Stimulated activated CD4-positive, alpha-beta T cell treated with anti-CD3 and anti-CD28 coated beads, Interleukin-1b, Interleukin-23, amount 100 ng/mL, for 1 hour (primary cell): ENCODE results near the gene MYO6.
"Not testable (repeated sequence)": the region's sequence is repeated elsewhere in the genome, so short reads cannot be mapped to it uniquely, and the experiment has no call there.

Experiments
- DNase-seq, 2 donors: peaks; one replicate each; pipeline ENCODE4 v3.0.0-alpha.2; 2020; ENCODE audit warnings: low read depth in 2 of 2

The MYO6 gene

DNA sequence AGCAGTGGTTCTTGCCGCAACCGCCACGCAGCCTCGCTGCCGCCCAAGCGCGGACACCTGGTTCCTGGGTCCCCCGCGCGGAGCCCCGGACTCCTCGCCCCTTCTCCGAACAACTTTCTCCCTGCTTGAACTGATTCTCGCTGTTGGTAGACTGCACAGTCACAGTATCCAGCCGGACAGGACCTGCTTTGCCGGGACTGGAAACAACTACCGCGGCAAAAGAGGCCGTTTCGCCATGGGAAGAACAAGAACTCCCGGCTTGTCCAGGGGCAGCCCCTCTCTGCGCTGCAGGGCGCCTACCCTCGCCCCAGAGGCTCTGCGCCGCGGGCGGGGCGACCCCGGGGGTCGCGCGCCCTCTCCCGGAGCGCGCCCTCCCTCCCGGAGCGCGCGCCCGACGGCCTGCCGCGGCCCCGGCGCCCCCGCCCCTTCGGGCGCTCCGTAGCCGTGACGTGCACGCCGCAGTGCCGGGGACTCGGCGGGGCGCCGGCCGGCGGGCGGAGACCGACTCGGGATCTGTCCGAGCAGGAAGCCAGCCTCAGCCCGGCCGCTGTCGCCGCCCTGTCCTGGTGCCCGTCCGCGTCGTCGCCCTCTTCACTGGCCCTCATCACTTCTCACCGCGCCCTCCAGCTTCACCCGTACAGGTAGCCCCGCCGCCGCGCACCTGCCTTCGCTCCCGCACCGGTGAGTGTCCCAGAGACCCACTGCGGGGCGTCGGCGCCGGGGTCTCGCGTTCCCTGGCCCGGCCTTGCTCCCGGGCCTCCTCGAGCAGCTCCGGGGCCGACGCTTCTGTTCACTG is at the start of gene MYO6:
Gene MYO6, plus strand, starts transcription at position 497 of the 796 bp plus-strand sequence. CDS start 68,309 bp downstream, outside the sequence.
- peak in 1 of 2 donors; percentile 7 for DNase-seq

DNA sequence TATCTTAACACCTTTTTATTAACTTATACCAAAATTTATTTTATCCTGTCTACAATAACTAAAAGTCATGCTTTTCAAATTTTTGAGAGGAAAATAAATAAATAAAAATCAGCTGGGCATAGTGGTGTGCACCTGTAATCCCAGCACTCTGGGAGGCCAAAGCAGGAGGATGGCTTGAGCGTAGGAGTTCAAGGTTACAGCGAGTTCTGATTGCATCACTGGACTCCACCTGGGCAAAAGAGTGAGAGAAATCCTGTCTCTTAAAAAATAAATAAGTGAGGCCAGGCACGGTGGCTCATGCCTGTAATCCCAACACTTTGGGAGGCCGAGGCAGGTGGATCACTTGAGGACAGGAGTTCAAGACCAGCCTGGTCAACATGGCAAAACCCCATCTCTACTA is 40.7 kb upstream of the MYO6 start:
- DNase-seq: not testable (repeated sequence)

DNA sequence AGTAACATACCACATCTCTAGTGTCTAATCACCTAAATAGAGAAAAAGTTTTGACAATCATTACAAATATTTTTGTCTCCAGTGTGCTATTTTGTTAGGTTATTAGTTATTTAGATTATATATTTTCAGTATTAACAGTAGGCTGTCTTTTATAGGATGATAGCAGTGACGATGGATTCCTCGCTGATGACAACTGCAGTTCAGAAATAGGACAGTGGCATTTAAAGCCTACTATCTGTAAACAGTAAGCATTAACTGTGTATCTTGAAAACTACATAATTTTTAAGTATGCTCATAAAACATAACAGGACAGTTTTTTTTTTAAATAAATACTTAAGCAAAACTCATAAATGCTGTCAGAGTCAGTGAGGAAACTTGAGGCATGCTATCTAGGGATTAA is 37.9 kb upstream of the MYO6 start:
- DNase-seq: no peak

DNA sequence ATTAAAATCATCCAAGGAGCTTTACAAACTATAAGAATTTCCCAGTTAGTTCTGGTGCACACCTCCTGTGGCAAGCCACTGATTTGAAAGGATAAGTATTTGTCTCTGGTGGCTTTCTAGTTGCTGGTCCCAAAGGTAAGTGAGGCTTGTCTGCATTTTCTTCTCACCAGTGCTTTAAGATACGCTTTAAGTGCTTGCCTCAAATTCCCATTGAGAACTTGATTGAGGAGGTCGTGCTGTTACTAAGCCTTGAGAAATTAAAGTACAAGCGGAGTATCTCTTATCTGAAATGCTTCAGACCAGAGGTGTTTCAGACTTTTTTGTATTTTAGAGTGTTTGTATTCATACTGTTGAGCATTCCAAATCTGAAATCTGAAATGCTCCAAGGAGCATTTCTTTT is 29.9 kb upstream of the MYO6 start:
- no peak for DNase-seq

DNA sequence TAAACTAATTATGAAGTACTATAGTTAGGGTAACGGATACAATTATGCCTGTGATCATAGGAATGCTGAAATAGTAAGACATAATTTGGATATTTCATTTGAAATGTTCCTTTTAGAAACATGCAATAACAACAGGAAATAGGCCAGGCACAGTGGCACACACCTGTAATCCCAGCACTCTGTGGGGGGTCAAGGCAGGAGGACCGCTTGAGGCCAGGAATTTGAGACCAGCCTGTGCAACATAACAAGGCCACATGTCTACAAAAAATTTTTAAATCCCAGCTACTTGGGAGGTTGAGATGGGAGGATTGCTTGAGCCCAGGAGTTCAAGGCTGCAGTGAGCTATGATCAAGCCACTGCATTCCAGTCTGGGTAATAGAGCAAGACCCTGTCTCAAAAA is 25.7 kb upstream of the MYO6 start:
- DNase-seq: no peak

DNA sequence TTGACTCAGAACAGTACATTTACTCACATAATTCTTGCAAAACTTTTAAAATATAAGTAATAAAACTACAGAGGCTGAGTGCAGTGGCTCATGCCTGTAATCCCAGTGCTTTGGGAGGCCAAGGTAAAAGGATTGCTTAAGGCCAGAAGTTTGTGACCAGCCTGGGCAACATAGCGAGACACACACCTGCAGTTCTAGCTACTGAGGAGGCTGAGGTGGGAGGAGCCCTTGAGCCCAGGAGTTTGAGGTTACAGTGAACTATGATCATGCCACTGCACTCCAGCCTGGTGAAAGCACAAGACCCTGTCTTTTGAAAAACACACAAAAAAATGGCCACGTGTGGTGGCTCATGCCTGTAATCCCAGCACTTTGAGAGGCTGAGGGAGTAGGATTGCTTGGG is 21.8 kb upstream of the MYO6 start:
- DNase-seq: no peak

DNA sequence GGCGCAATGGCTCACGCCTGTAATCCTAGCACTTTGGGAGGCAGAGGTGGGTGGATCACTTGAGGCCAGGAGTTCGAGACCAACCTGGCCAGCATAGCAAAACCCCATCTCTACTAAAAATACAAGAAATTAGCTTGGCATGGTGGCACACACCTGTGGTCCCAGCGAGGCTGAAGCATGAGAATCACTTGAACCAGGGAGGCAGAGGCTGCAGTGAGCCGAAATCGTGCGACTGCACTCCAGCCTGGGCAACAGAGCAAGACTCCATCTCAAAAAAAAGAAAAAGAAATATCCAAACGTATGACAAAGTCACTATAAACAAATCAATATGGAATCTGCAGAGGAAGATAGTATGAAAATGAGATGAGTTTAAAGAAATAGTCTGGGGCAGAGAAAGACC is 18.0 kb upstream of the MYO6 start:
- not testable (repeated sequence) for DNase-seq

DNA sequence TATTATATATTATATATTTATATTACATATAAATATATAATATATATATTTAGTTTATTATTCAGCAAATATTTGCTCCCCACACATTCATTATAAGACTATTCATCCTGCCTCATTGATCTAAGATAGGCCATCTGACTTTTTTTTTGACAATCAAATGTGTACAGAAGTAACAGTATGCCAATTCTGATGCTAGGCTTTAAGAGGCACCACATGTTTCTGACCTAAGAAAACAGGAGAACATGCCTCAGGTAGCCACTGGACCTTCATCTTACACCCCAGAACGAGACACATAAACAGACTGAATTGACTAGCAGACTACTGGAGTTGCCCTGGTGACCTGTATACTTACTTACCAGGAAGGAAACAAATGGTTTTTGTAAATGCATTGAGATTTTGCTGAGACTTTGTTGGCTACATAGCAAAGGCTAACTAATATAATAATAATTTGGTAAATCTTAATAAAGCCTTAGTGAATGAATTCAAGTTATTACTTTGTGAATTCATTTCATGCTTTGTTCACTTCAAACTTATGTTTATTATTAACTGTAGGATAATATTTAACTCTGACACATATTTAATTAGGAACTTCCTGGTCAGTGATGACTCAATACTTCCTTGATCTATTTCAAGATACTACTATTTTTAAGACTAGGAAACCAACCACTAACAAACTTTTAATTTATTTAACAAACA is 13.4 kb upstream of the MYO6 start:
- DNase-seq: no peak

DNA sequence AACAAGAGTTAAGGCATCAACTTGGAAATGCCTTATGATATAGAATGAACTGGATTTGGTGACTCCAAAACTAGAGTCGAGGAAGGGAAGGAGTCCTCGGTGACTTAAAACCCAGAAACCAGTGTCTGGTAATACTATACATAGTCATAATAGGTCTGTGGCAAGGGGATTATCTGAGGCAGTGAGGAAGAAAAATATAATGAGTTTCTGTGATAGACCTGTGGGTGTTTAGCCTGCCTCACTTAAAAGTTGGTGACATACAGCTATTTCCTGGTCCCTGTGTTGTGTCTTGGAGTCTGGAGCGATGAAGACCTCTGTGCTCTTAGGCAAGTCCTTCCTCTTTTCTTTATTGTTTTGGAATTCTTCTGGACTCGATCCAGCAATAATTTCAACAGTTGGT is 5.1 kb upstream of the MYO6 start:
- no peak for DNase-seq

DNA sequence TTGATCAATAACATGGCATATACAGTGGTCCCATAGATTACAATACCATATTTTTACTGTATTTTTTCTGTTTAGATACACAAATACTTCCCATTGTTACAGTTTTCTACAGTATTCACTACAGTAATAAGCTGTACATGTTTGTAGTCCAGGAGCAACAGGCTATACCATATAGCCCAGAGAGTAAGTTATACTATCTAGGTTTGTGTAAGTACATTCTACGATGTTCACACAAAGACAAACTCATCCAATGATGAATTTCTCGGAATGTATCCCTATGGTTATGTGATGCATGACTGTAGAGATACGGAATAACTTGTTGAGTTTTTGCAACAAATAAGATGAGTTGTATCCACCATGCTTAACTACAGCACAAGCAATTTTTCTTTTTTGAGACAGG is 3.6 kb upstream of the MYO6 start:
- no peak for DNase-seq

DNA sequence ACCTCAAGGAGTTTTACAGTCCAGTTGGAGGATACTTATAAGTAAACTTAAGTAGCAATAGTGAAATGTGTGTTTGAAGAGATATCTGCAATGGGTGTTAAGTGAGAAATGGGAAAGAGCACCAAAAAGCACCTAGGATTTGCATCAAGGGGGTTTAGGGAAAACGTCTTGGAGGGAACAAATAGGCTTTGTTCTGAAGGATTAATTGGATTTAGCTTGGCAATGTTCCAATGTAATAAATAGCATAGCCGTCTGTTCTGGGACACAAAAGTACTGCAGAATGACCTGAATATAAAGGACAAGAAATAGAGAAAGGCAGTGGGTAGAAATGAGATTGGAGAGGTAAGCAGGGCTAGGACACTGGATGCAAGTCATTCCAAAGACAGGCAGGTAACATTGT is 2.8 kb upstream of the MYO6 start:
- no peak for DNase-seq

DNA sequence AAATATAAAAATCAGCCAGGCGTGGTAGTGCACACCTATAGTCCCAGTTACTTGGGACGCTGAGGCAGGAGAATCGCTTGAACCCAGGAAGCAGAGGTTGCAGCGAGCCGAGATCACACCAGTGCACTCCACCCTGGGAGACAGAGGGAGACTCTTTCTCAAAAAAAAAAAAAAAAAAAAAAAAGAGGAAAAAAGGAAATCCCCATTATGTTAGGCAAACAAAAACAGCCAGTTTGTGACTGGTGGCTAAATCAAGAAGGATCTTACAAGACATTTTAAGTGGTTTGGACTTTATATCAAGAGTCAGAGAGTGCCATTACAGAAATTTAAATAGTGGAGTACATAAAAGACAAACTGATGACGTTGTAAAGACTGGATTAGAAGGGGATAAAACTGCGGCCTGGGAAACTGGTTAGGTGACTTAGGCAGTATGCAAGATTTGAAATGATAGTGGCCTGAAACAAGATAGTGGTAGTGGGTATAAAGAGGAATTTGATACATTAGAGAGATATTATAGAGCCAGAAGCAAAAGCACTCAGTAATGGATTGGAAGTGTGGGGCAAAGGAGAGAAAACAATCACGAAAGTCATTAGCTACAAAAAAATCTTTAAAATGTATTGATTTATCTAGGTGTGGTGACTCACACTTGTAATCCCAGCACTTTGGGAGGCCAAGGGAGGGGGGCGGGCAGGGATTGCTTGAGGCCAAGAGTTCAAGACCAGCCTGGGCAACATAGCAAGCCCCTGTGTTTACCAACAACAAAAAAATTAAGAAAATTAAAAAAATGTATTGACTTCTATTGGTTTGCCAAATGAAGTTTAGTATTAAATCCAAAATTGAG is 1.7 kb upstream of the MYO6 start:
- no peak for DNase-seq

DNA sequence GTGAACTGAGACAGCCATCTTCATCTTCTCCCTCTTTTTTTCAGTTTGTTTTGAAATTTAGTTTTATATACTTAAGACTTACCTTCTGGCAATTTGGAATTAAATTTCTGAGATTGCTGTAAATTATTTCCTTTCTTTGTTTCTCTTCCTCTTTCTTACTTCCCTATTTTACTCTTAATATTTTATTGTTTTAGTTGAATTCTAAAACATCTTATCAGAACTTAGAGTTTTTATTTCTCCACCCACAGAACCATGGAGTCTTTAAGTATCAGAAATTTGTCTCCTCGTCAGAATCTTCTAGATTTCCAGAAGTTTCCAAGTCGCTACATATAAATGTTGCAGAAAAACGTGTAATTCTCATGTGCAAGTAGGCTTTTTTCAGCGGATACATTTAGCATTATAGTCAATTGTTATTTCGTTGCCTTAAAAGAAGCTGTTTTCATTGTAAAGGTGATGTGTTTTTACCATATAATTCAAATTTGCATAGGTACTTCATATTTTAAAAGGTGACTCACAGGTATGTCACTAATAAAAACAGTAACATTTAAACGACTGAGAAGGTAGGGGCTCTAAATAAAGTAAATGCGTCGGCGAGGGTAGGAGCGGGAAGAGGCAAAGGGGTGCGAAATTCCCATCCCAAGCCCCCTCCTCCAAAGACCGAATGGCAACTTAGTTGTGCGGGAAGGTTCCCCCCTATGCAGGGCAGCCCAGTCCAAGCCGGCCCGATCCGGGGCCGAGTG is 866 bp upstream of the MYO6 start:
- no peak for DNase-seq

DNA sequence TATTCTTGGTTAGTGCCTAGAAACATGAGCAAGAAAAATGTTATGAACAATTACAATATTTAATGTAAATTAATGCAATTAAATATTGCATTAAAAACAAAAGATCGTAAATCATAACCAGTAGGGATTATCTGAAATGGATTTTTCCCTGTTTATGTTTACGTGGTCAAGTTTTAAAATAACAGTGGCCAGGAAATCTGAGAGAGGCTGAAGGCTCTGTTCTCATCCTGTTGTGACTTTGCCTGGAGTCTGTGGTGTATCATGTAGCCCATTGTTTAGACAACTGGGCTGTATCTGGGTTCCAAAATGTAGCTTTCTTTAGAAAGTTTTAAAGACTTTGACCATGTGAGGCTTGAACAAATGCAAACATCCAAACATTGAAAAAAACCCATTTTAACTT is 2.4 kb downstream of the MYO6 start:
- no peak for DNase-seq

DNA sequence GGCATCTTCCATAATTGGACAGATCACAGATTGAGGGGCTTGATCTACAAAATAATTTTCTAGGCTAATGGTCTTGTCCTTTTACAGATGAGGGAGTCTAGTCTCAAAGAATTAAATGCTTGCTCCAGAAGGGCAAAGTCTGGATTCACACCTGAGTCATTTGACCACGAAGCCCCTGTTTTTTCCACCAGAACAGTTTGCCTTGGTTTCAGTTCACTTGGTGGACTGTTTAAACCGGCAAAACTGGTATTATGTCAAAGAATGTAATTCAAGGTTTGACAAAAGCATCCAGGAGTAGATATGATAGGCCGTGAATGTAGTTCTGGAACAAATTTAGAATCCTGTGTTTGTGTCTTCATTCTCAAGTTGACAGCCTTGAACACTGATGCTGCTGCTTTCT is 3.3 kb downstream of the MYO6 start:
- DNase-seq: no peak

DNA sequence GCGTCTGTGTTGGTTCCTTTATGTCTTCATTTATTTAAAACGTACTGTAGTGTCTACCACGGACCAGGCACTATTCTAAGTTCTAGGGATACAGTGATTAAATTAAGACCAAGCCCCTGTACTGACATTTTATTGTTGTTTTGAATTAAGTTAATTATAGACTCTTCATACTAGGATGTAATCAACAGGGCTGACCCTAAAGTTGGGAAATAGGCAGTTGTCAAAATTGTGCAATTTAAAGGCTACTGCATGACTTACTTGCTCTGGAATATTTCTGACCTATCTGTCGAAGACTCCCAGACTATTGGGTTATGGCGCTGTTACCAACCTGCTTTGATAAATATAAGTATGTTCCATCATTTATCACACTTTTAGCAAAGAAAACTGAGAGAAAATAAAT is 6.7 kb downstream of the MYO6 start:
- no peak for DNase-seq

DNA sequence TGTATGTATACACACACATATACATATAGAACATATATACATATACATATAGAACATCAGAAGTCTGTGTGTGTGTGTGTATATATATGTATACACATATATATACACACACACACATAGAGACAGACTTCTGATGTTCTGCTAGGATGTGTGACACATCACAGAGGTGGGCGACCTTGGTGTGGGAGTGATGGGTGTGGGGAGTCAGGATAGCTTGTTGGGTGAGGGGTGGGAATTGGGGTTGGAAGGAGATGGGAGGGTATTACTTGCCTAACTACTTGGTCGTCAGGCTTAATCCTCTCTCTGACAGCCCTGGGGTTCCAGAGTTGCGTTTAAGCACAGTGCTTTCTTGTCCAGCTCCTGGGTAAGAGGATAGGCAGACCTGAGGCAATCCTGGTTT is 8.3 kb downstream of the MYO6 start:
- DNase-seq: no peak

DNA sequence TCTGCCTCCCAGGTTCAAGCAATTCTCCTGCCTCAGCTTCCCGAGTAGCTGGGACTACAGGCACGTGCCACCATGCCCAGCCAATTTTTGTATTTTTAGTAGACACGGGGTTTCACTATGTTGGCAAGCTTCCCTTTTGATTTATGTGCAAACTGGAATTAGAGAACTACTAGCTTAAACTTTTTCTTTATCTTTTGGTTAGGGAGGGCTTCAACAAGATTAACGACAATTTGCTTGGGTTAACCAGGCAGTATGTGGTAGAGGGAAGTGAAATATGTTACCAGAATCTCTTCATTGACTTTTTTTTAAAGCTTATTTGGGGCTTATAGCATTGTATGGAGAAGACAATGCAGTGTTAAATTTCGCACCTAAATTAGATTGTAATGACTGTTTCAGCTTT is 9.0 kb downstream of the MYO6 start:
- no peak for DNase-seq

DNA sequence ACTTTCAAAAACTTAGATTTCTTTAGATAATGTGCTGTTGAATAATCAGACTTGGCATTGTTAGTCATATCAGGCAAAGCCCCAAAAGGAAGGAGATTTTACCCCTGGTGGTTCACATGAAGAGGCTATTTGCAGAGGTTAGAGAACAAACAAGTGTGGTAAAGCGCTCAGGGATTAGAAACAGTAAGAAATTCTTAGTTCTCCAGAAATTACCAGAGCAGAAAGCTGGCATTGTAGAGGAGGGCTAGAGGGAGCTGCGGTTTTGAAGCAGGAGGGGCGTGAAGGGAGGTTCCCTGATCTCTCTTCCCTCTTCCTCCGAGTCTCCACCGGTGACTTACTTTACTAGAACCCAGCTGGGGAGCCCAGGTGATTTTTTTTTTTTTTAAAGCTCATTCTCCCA is 10.2 kb downstream of the MYO6 start:
- no peak for DNase-seq

DNA sequence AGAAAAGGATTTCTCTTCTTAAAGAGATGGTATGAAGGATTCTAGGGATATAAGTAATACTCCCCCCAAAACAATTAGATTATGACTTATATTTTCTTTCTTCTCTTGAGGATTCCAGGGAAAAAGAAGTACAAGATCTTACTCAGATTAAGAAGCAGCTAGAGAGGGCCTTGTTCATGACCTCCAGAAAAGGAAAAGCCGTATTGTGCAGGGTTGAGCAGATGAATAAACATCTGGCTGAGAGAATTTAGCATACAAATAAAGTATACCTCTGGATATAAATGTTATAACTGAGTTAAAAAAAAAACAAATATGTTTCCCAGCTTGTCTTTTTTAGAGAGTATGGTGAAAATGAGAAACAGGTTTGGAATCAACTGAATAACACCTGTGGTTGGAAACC is 11.3 kb downstream of the MYO6 start:
- DNase-seq: no peak

DNA sequence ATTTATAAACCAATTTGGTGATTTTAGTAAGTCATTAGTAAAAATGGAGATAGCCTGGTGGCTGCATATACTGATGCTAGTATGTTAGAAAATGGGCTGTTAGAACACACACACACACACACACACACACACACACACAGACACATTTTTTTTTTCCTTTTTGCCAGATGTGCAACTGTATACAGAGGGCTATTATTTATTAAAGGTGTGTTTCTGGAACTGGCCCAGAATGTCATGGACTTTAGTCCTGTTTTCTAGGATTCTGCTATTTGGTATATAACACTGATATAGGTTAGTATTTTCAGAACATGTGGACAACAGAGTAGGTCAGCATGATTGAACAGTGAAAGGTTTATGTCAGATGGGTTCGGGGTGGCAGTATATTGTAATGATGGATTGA is 12.4 kb downstream of the MYO6 start:
- no peak for DNase-seq

DNA sequence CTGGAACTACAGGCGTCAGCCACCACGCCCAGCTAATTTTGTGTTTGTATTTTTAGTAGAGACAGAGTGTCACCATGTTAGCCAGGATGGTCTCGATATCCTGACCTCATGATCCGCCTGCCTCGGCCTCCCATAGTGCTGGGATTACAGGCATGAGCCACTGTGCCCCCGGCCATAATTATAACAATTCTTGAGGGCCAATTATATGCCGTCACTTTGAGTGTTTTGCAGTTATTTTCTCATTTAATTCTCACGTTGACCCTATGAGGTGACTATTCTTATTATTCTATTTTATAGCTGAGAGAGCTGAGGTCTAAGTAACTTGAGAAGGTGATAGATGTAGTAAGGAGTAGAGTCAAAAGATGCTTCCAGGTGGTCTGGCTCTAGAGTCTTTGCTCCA is 13.0 kb downstream of the MYO6 start:
- DNase-seq: no peak
